Measurements from ENCODE around the gene IFFO2. TPM values are rescaled to one million over a fixed set of nuclear protein-coding genes. Genes with fewer than 3 reads are reported as not detected.

Gene IFFO2
- total RNA-seq, 1 experiment from 2014 or later, result 11.7 TPM

- no peaks in the 10 kb centered on the region for H4K20me1 ChIP-seq (ENCODE audit: insufficient read depth)
- H3K4me2 ChIP-seq, result no peak overlapping the region
- TF ChIP-seq EZH2 (IDR thresholded peaks at IDR 0.05; ENCODE audit: low read depth), result no peak
- TF ChIP-seq CTCF (conservative IDR thresholded peaks at IDR 0.05), result no peak
- no TSS peak for BruUV-seq (replicated peaks)
- no peaks in the 10 kb centered on the region for H3K36me3 ChIP-seq (ENCODE audit: low read depth)
- no peak overlapping the region for H3K27ac ChIP-seq
- H3K79me2 ChIP-seq (ENCODE audit: low read depth), result peaks cover 34% of the 10 kb centered on the region
- no peaks in the 10 kb centered on the region for H3F3A ChIP-seq (ENCODE audit: insufficient read depth, low read depth)
- intact Hi-C loops (cut with micrococcal nuclease; ENCODE audit: unreplicated experiment), result no loop called here
- no peak overlapping the region for H3K4me3 ChIP-seq
- H3K9me2 ChIP-seq (ENCODE audit: insufficient read depth), result no peaks in the 10 kb centered on the region
- H3K27me3 ChIP-seq (ENCODE audit: insufficient read depth, low read depth), result no peaks in the 10 kb centered on the region
- no peak for DNase-seq
- no peaks in the 10 kb centered on the region for H3K9me3 ChIP-seq (ENCODE audit: insufficient read depth, low read depth)
- no peaks in the 10 kb centered on the region; the same call in none of the 2 replicates for H3K4me1 ChIP-seq (replicated peaks; ENCODE audit: insufficient read depth)
- POLR2A ChIA-PET (ENCODE audit: unreplicated experiment), result no interaction called here
- H2AFZ ChIP-seq, result no peak overlapping the region
- CTCF ChIA-PET, result interaction anchor here (1.1 to 1.2 kb wide), 2 partner anchors 10 to 28 kb away, joined by 3 to 4 read pairs; no protein-coding TSS in a partner anchor
Observed at GRCh38 chr1:18942340-18942739, 14.1 kb downstream of the IFFO2 start.

- TF ChIP-seq CTCF (conservative IDR thresholded peaks at IDR 0.05), result no peak
- TF ChIP-seq EZH2 (IDR thresholded peaks at IDR 0.05; ENCODE audit: low read depth), result no peak
- H3F3A ChIP-seq (ENCODE audit: insufficient read depth, low read depth), result no peaks in the 10 kb centered on the region
- H3K4me2 ChIP-seq, result no peak overlapping the region
- H3K4me3 ChIP-seq, result no peak overlapping the region
- no peaks in the 10 kb centered on the region for H3K9me3 ChIP-seq (ENCODE audit: insufficient read depth, low read depth)
- ChIA-PET CTCF (interaction anchor here (1.1 to 1.2 kb wide), 2 partner anchors 9 to 27 kb away, joined by 3 to 4 read pairs; no protein-coding TSS in a partner anchor), POLR2A (ENCODE audit: unreplicated experiment) (no interaction called here)
- H3K4me1 ChIP-seq (replicated peaks; ENCODE audit: insufficient read depth), result no peaks in the 10 kb centered on the region; the same call in none of the 2 replicates
- H3K79me2 ChIP-seq (ENCODE audit: low read depth), result peaks cover 26% of the 10 kb centered on the region; the same call in 1 of the 2 replicates
- TSS peak; percentile 95 for BruUV-seq (replicated peaks)
- H4K20me1 ChIP-seq (ENCODE audit: insufficient read depth), result no peaks in the 10 kb centered on the region
- H3K36me3 ChIP-seq (ENCODE audit: low read depth), result no peaks in the 10 kb centered on the region
- no peaks in the 10 kb centered on the region for H3K9me2 ChIP-seq (ENCODE audit: insufficient read depth)
- no peak overlapping the region for H2AFZ ChIP-seq
- intact Hi-C loops (cut with micrococcal nuclease; ENCODE audit: unreplicated experiment), result loop anchor here (2.0 kb wide), 1 partner anchor 15 kb away; no protein-coding TSS in a partner anchor
- H3K27me3 ChIP-seq (ENCODE audit: insufficient read depth, low read depth), result no peaks in the 10 kb centered on the region
- no peak overlapping the region for H3K27ac ChIP-seq
- peak in 1 of 2 experiments; percentile 57 for DNase-seq
Observed at GRCh38 chr1:18941221-18942141, 15.0 kb downstream of the IFFO2 start.

- no peak overlapping the region for H3K27ac ChIP-seq
- H2AFZ ChIP-seq, result no peak overlapping the region
- no peak overlapping the region for H3K4me3 ChIP-seq
- ChIA-PET POLR2A (ENCODE audit: unreplicated experiment) (no interaction called here), CTCF (no interaction called here)
- no peak for TF ChIP-seq EZH2 (IDR thresholded peaks at IDR 0.05; ENCODE audit: low read depth)
- no peak for TF ChIP-seq CTCF (conservative IDR thresholded peaks at IDR 0.05)
- H3F3A ChIP-seq (ENCODE audit: insufficient read depth, low read depth), result no peaks in the 10 kb centered on the region
- H3K36me3 ChIP-seq (ENCODE audit: low read depth), result no peaks in the 10 kb centered on the region
- no peaks in the 10 kb centered on the region; the same call in none of the 2 replicates for H3K4me1 ChIP-seq (replicated peaks; ENCODE audit: insufficient read depth)
- H3K9me2 ChIP-seq (ENCODE audit: insufficient read depth), result no peaks in the 10 kb centered on the region
- intact Hi-C loops (cut with micrococcal nuclease; ENCODE audit: unreplicated experiment), result loop anchor here (2.0 kb wide), 1 partner anchor 14 kb away; no protein-coding TSS in a partner anchor
- no peaks in the 10 kb centered on the region for H3K27me3 ChIP-seq (ENCODE audit: insufficient read depth, low read depth)
- no TSS peak for BruUV-seq (replicated peaks)
- 0 out of 2 replicates have a peak, but pooled peaks cover 23% of the 10 kb centered on the region for H3K79me2 ChIP-seq (ENCODE audit: low read depth)
- DNase-seq, result no peak
- H3K9me3 ChIP-seq (ENCODE audit: insufficient read depth, low read depth), result no peaks in the 10 kb centered on the region
- H4K20me1 ChIP-seq (ENCODE audit: insufficient read depth), result no peaks in the 10 kb centered on the region
- no peak overlapping the region for H3K4me2 ChIP-seq
Observed at GRCh38 chr1:18940303-18941020, 16.0 kb downstream of the IFFO2 start.

Measured in PC-9 (cell line).